DND-41 (cell line): Measurements from ENCODE around the gene PDE4B.

Experiments used
- CTCF ChIP-seq: IDR thresholded peaks from 2 replicates; pipeline ENCODE4 v1.5.1; 2012; ENCODE audit warnings: borderline replicate concordance, low read length, moderate library complexity, mild to moderate bottlenecking; ENCODE audit not compliant: poor library complexity, severe bottlenecking; ENCODE audit errors: extremely low read depth
- EZH2 ChIP-seq: IDR thresholded peaks from 3 replicates; pipeline ENCODE4 v1.6.1; 2012; ENCODE audit warnings: borderline replicate concordance, low read depth, mild to moderate bottlenecking, moderate library complexity, low read length, inconsistent platforms; ENCODE audit not compliant: severe bottlenecking

GRCh38 chr1:65939191-65939590 lies 146.5 kb downstream of the PDE4B start:
- TF ChIP-seq EZH2 (no peak), CTCF (no peak)
